ENCODE data around the gene JAK1.

DNA sequence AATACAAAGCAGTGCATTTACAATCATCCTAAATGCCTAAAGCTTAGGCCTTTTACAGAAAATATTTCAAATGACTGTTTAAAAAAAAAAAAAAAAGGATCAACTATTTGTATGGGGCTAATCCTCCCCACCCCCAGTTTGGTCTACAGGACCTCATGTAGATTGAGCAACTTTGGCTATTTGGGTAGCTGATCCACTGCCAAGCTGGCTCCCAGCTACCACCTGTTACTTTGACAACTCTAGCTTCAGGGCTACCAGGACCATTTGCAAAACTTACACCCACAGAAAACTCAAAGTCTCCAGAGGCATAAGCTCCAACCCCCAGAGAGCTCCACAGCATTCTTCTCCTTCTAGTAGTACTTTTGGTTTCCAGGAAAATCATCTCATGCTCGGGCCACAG lies 29.4 kb downstream of the JAK1 start:
- TF ChIP-seq, protein P1, sequence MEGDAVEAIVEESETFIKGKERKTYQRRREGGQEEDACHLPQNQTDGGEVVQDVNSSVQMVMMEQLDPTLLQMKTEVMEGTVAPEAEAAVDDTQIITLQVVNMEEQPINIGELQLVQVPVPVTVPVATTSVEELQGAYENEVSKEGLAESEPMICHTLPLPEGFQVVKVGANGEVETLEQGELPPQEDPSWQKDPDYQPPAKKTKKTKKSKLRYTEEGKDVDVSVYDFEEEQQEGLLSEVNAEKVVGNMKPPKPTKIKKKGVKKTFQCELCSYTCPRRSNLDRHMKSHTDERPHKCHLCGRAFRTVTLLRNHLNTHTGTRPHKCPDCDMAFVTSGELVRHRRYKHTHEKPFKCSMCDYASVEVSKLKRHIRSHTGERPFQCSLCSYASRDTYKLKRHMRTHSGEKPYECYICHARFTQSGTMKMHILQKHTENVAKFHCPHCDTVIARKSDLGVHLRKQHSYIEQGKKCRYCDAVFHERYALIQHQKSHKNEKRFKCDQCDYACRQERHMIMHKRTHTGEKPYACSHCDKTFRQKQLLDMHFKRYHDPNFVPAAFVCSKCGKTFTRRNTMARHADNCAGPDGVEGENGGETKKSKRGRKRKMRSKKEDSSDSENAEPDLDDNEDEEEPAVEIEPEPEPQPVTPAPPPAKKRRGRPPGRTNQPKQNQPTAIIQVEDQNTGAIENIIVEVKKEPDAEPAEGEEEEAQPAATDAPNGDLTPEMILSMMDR (IDR thresholded peaks at IDR 0.05): no peak
- TF ChIP-seq POLR2AphosphoS5 (IDR thresholded peaks at IDR 0.05) (no peak), POLR2A (IDR thresholded peaks at IDR 0.05; ENCODE audit: low read depth) (no peak)

All from esophagus muscularis mucosa (tissue), 3 donors.